Activated CD4-positive, CD25-positive, alpha-beta regulatory T cell treated with anti-CD3 and anti-CD28 coated beads, Interleukin-2, amount 50 U/mL, for 24 hours (primary cell): Measurements from ENCODE around the gene MCTP1.
"Not testable (repeated sequence)": the region's sequence is repeated elsewhere in the genome, so short reads cannot be mapped to it uniquely, and the experiment has no call there.

Source experiments
- ATAC-seq, 2 donors: fragments of 150-1000 bp; cut with Tn5 transposase; one replicate each; pipeline ENCODE4 v1.10.0; 2021; ENCODE audit warnings: mild to moderate bottlenecking in 1 of 2, moderate library complexity in 1 of 2

MCTP1 gene

GRCh38 chr5:95251185-95251584 lies 33.7 kb downstream of the MCTP1 start:
- ATAC-seq = no peak

DNA sequence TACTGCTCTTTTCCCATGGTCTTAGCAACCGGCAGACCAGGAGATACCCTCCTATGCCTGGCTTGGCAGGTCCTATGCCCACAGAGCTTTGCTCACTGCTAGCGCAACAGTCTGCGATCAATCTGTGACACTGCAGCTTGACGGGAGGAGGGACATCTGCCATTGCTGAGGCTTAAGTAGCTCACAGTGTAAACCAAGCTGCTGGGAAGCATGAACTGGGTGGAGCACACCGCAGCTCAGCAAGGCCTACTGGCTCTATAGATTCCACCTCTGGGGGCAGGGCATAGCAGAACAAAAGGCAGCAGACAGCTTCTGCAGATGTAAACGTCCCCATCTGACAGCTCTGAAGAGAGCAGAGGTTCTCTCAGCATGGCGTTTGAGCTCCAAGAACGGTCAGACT lies 40.4 kb downstream of the MCTP1 start:
- ATAC-seq = no peak

DNA sequence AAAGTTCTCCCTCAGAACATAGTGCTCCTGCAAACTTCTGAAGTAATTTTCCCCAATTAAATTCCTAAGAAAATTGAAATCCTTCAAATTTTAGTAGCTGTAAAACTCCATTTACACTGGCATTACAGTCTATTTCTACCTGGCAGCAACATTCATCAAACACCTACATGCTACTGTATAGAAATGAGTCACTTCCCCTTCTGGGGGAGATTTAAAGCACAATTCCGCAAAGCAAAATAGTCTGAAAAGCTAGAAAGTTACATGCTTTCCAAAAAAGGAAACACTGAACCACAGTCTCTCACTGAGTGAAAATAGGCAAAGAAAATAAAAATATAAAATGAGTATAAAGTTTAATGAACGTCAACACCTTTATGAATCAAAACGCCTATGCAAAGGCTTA lies 43.3 kb downstream of the MCTP1 start:
- ATAC-seq = no peak

DNA sequence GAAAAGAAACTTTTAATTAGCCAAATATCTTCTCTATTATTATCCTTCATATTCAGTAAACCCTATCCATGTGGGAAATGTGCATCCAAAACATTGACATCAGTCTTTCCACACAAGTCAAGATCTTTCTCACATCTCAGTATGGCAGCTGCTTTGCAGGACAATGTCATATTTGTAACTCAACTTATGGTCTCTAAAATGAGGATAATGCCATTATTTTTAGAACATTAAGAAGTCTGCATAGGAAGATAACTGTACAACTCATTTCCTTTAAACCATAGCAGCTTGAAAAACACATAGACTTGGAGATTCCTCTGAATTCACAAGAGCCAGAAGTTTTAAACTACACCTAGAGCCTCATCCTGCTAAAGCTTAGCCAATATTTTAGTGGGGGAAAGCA lies 43.7 kb downstream of the MCTP1 start:
- no peak for ATAC-seq

DNA sequence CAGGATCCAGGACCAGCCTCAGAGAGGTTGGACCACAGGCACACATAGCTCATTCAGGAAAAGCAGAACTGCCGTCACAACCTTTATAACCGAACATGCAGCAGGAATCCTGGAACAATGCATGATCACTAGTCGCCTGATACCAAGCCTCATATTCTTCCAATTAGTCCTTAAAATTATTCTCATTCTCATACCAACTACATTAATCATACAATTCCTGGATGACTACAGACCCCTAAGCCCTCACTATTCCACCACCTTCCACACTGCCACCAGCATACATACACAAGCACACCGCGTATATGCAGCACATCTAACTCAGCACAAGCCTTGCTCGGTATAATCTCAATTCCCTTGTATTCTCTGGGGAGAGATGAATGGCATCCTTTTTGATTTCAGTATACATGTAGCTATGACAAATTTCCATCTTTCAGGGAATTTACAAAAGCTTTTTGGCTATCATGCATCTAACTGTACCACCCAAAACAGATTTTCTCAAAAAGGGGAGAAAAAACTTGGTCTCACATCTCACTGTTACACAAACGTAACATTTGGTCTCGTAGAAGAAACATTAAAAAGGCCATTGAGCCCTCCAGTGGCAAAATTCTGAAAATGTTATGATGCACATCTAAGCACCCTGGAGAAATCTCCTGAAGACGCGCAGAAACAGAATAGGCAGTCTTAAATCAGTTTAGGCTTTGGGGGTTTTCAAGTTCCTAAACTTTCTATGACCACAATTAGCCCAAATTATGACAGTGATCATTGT lies 46.2 kb downstream of the MCTP1 start:
- no peak for ATAC-seq

- ATAC-seq = no peak
These were observed 47.6 kb downstream of the MCTP1 start for GRCh38 chr5:95237324-95237723.

- no peak for ATAC-seq
These were observed 49.4 kb downstream of the MCTP1 start for GRCh38 chr5:95235439-95235982.

- ATAC-seq = no peak
These were observed 55.2 kb downstream of the MCTP1 start for GRCh38 chr5:95229646-95230045.

DNA sequence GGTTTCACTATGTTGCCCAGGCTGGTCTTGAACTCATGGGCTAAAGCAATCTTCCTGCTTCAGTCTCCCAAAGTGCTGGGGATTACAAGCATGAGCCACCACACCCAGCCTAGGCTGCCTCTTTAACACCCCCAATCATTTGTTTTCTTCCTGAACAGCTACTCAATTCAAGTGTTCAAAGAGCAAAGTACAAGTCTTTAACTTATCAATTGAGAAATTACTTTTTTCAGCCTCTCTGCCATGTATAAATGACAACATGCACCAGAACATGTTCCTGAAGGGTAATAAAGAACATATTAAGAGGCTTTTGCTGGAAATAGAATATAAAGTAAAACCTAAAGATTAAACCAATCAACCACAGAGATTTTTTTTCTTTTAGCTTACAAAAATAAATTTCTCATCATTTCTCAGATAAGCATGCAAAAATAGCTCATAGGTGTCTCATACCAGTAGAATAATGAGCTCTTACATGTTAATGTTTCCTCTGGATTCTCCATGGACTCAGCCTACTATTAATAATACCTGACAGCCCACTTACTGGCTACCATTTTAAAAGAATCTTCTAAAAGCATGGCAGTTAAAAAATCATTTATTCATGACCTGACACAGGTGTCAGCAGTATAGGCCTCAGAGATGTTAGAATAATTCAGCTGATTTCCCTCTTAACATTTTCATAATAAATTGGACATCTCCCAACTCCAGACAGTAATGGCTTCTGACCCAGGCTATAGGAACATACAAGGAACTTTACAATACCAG lies 60.0 kb downstream of the MCTP1 start:
- no peak for ATAC-seq

GRCh38 chr5:95223566-95224258 lies 61.2 kb downstream of the MCTP1 start:
- ATAC-seq = no peak

- ATAC-seq = no peak
These were observed 62.1 kb downstream of the MCTP1 start for GRCh38 chr5:95222836-95223235.

DNA sequence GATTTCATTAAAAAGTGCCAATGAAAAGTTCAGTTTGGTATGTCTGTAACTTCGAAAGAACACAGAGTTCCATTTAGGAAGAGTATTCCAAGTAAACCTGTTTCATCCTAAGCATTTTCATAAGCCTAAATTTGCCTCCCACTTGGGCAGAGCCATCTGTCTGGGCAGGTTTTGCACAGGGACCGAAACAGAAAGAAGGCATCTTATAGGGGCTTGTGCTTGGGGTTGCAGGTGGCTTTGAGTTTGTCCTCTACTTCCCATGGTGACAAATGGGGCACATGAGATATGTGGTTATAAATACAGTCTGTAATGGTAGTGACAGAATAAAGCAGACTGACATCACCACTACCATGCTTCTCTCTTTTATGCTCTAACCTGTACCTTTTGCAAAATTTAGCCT lies 63.7 kb downstream of the MCTP1 start:
- no peak for ATAC-seq

DNA sequence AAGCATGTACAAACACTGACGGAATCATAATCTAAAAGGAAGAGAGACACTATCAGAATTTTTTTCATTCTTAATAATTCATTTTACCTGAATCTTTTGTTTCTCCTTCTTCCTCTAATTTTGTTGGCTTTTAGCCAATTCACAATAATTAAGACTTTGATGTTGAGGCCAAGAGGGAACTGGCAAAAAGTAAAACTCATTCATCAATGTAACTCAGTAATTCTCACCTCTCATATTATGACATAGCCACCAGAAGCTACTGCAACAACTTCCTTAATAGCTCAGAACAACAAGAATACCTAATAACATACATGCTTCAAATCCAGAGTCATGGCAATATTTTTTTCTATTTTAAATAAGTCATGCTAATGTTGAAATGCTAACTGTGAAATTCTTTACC lies 64.5 kb downstream of the MCTP1 start:
- no peak for ATAC-seq

GRCh38 chr5:95219411-95219810 lies 65.5 kb downstream of the MCTP1 start:
- no peak for ATAC-seq

- no peak for ATAC-seq
These were observed 67.0 kb downstream of the MCTP1 start for GRCh38 chr5:95217881-95218280.

DNA sequence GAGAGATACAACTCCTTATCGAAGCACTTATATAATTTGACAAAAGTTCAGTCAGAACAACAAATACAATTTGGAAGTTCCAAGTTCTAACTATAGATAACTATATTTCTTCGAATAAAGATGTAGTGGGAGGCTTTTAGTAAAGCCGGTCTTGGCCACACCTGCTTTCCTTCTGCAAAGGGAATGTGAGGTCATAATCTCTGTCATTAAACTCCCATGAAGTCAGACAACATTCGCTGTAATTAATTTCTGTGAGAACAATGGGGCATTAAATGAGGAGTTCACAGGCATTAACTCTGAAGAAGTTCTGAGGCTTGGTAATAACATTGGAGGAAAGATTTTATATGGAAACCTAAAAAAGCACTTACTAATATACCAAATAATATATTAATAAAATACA lies 67.5 kb downstream of the MCTP1 start:
- no peak for ATAC-seq

GRCh38 chr5:95216136-95216955 lies 68.5 kb downstream of the MCTP1 start:
- ATAC-seq = no peak

- ATAC-seq = not testable (repeated sequence)
These were observed 77.1 kb downstream of the MCTP1 start for GRCh38 chr5:95207811-95208210.

GRCh38 chr5:95194856-95195255 lies 90.0 kb downstream of the MCTP1 start:
- ATAC-seq = no peak

DNA sequence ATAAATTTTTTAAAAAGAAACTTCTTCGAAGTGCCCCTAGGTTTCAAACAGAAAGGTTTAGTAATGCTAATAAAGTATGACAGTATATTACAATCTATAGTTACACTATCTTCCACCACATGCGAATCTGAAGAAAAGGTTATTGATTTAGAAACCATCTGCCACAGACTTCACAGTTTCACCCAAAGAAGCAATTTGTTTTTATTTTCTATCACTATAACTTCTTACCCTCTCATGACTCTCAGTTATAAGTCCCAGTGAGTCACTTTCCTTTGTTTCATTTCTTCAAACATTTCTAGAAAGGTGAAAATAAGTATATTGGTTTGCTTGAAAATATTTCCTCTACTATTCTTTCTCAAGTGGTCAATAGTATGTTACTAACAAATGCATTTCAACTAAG lies 93.6 kb downstream of the MCTP1 start:
- no peak for ATAC-seq

- no peak for ATAC-seq
These were observed 100.0 kb downstream of the MCTP1 start for GRCh38 chr5:95184924-95185323.

DNA sequence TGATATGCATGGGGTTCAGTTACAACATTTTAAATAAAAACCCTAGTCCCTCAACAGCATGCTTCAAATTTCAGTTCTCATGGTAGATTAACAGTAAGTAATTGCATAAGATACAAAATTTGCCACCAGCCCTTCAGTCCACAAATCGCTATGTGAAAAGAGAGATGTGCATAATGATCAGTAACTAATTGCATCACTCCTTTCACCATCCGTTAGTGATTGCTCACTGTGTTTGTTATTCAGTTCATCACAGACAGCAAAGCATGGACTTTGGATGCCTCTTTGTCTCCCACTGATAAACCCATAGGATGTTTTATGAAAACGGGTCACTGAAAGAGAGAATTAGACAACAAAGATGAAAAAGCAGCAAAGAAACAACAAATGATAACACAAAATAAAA lies 103.2 kb downstream of the MCTP1 start:
- ATAC-seq = no peak
